ENCODE data around the gene PTMS.
A peak's percentile ranks its signal among the peaks of the same experiment; 100 is the strongest.

Gene PTMS

GRCh38 chr12:6795088-6795487, 28.9 kb downstream of the PTMS start:
- Histone ChIP-seq H3K27me3 (peaks cover 92% of the 10 kb centered on the region), H3K4me3 (no peak overlapping the region)

GRCh38 chr12:6796576-6796975, 30.4 kb downstream of the PTMS start:
- no peaks in the 10 kb centered on the region for H3K36me3 ChIP-seq
- H3K9me3 ChIP-seq = no peaks in the 10 kb centered on the region
- no peak for TF ChIP-seq Cebpa-rat (IDR thresholded peaks at IDR 0.05)

More at GRCh38 chr12:6795088-6795487, 28.9 kb downstream of the PTMS start:
- Histone ChIP-seq H3K9me3 (no peaks in the 10 kb centered on the region), H3K4me2 (no peak overlapping the region), H3K36me3 (no peaks in the 10 kb centered on the region), H3K27ac (no peak overlapping the region), H3K9ac (no peak overlapping the region), H3K4me1 (peaks cover 28% of the 10 kb centered on the region), H4K20me1 (peaks cover 39% of the 10 kb centered on the region)
- no peak for TF ChIP-seq Cebpa-rat (IDR thresholded peaks at IDR 0.05)

GRCh38 chr12:6799147-6799546, 33.0 kb downstream of the PTMS start:
- TF ChIP-seq Cebpa-rat (IDR thresholded peaks at IDR 0.05) = no peak
- Histone ChIP-seq H3K27me3 (peaks cover 63% of the 10 kb centered on the region), H3K4me2 (no peak overlapping the region), H3K36me3 (no peaks in the 10 kb centered on the region), H3K27ac (no peak overlapping the region), H3K4me3 (no peak overlapping the region), H3K9ac (no peak overlapping the region), H3K9me3 (no peaks in the 10 kb centered on the region; the same call in 1 of the 2 replicates), H3K4me1 (no peaks in the 10 kb centered on the region), H4K20me1 (peaks cover 9% of the 10 kb centered on the region; the same call in 1 of the 2 replicates)

More at GRCh38 chr12:6796576-6796975, 30.4 kb downstream of the PTMS start:
- Histone ChIP-seq H4K20me1 (peaks cover 26% of the 10 kb centered on the region), H3K27ac (no peak overlapping the region), H3K4me3 (no peak overlapping the region), H3K9ac (no peak overlapping the region), H3K27me3 (peaks cover 81% of the 10 kb centered on the region), H3K4me1 (peaks cover 25% of the 10 kb centered on the region), H3K4me2 (no peak overlapping the region)

- Histone ChIP-seq H3K36me3 (no peaks in the 10 kb centered on the region), H3K9ac (no peak overlapping the region), H3K9me3 (no peaks in the 10 kb centered on the region; the same call in 1 of the 2 replicates), H3K4me1 (peaks cover under 1% of the 10 kb centered on the region; the same call in 1 of the 2 replicates), H3K27ac (no peak overlapping the region), H3K27me3 (peaks cover 14% of the 10 kb centered on the region; the same call in 1 of the 2 replicates), H3K4me2 (no peak overlapping the region), H4K20me1 (no peaks in the 10 kb centered on the region), H3K4me3 (no peak overlapping the region)
- TF ChIP-seq Cebpa-rat (IDR thresholded peaks at IDR 0.05) = no peak
These were observed 41.0 kb downstream of the PTMS start for GRCh38 chr12:6807170-6807569.

- Histone ChIP-seq H3K27me3 (peaks cover 21% of the 10 kb centered on the region; the same call in 1 of the 2 replicates), H3K36me3 (no peaks in the 10 kb centered on the region), H3K9ac (no peak overlapping the region), H3K4me3 (no peak overlapping the region), H3K4me1 (peaks cover 8% of the 10 kb centered on the region; the same call in 1 of the 2 replicates), H3K4me2 (no peak overlapping the region), H3K27ac (no peak overlapping the region), H3K9me3 (no peaks in the 10 kb centered on the region; the same call in 1 of the 2 replicates), H4K20me1 (no peaks in the 10 kb centered on the region; the same call in 1 of the 2 replicates)
- no peak for TF ChIP-seq Cebpa-rat (IDR thresholded peaks at IDR 0.05)
These were observed 42.9 kb downstream of the PTMS start for GRCh38 chr12:6809056-6809455.

GRCh38 chr12:6810758-6811157, 44.6 kb downstream of the PTMS start:
- peaks cover 18% of the 10 kb centered on the region for H3K4me1 ChIP-seq
- no peaks in the 10 kb centered on the region for H3K36me3 ChIP-seq
- no peak overlapping the region for H3K27ac ChIP-seq
- no peak overlapping the region for H3K9ac ChIP-seq
- H4K20me1 ChIP-seq = no peaks in the 10 kb centered on the region; the same call in 1 of the 2 replicates
- H3K9me3 ChIP-seq = no peaks in the 10 kb centered on the region
- no peak for TF ChIP-seq Cebpa-rat (IDR thresholded peaks at IDR 0.05)
- H3K27me3 ChIP-seq = peaks cover 37% of the 10 kb centered on the region
- no peak overlapping the region for H3K4me2 ChIP-seq
- no peak overlapping the region for H3K4me3 ChIP-seq

- Histone ChIP-seq H3K36me3 (no peaks in the 10 kb centered on the region), H3K4me2 (no peak overlapping the region), H3K27ac (no peak overlapping the region), H3K27me3 (peaks cover 44% of the 10 kb centered on the region), H3K9me3 (no peaks in the 10 kb centered on the region), H4K20me1 (no peaks in the 10 kb centered on the region; the same call in 1 of the 2 replicates), H3K4me1 (peaks cover 18% of the 10 kb centered on the region), H3K9ac (no peak overlapping the region), H3K4me3 (no peak overlapping the region)
- TF ChIP-seq Cebpa-rat (IDR thresholded peaks at IDR 0.05) = no peak
These were observed 47.2 kb downstream of the PTMS start for GRCh38 chr12:6813363-6813762.

- no peak overlapping the region for H3K9ac ChIP-seq
- H3K9me3 ChIP-seq = no peaks in the 10 kb centered on the region
- H3K36me3 ChIP-seq = no peaks in the 10 kb centered on the region
- TF ChIP-seq Cebpa-rat (IDR thresholded peaks at IDR 0.05) = no peak
- H3K4me1 ChIP-seq = peaks cover 24% of the 10 kb centered on the region
- H4K20me1 ChIP-seq = no peaks in the 10 kb centered on the region; the same call in 1 of the 2 replicates
- H3K27me3 ChIP-seq = peaks cover 65% of the 10 kb centered on the region
- H3K4me3 ChIP-seq = no peak overlapping the region
- H3K4me2 ChIP-seq = peak overlapping the region; percentile 2; the same call in 1 of the 2 replicates
- no peak overlapping the region for H3K27ac ChIP-seq
These were observed 50.4 kb downstream of the PTMS start for GRCh38 chr12:6816598-6816997.

GRCh38 chr12:6817098-6817497, 50.9 kb downstream of the PTMS start:
- Histone ChIP-seq H3K9me3 (no peaks in the 10 kb centered on the region), H3K4me3 (no peak overlapping the region), H4K20me1 (peaks cover 3% of the 10 kb centered on the region; the same call in 1 of the 2 replicates), H3K4me2 (no peak overlapping the region), H3K4me1 (peaks cover 28% of the 10 kb centered on the region), H3K36me3 (no peaks in the 10 kb centered on the region), H3K9ac (no peak overlapping the region), H3K27me3 (peaks cover 66% of the 10 kb centered on the region), H3K27ac (no peak overlapping the region)
- TF ChIP-seq Cebpa-rat (IDR thresholded peaks at IDR 0.05) = no peak

GRCh38 chr12:6817662-6818157, 51.5 kb downstream of the PTMS start:
- H4K20me1 ChIP-seq = peaks cover 6% of the 10 kb centered on the region; the same call in 1 of the 2 replicates
- no peak for TF ChIP-seq Cebpa-rat (IDR thresholded peaks at IDR 0.05)
- H3K27me3 ChIP-seq = peaks cover 72% of the 10 kb centered on the region
- no peak overlapping the region for H3K4me2 ChIP-seq
- peaks cover 22% of the 10 kb centered on the region for H3K4me1 ChIP-seq
- H3K9me3 ChIP-seq = no peaks in the 10 kb centered on the region
- H3K4me3 ChIP-seq = no peak overlapping the region
- H3K27ac ChIP-seq = no peak overlapping the region
- no peak overlapping the region for H3K9ac ChIP-seq
- H3K36me3 ChIP-seq = no peaks in the 10 kb centered on the region
